AG08395 (cell line): ENCODE data around the gene ALCAM.

Experiments used
- DNase-seq: peaks from one replicate; pipeline ENCODE4 v3.0.0; 2012; ENCODE audit warnings: mixed read lengths, low spot score

The ALCAM gene

DNA sequence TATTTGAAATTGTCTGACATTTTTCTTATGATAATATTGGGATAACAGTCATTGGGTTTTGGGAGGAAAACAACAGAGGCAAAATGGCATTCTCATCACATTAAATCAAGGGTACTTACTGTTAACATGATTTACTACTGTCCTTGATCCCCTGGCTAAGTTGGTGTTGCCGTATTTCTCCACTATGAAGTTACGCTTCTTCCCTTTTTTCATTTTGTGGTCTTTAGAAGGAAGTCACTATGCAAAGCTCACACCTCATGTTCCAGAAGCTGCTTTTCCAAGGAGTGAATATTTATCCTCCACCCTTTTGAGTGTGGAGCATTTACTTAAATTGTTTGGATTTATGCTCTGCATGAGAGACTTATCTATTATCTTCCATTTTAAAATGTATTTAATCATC, 63.7 kb downstream of the ALCAM start:
- DNase-seq = no peak

- DNase-seq = no peak
These were observed 64.5 kb downstream of the ALCAM start for GRCh38 chr3:105431200-105431599.

GRCh38 chr3:105435277-105435676, 68.6 kb downstream of the ALCAM start:
- no peak for DNase-seq

DNA sequence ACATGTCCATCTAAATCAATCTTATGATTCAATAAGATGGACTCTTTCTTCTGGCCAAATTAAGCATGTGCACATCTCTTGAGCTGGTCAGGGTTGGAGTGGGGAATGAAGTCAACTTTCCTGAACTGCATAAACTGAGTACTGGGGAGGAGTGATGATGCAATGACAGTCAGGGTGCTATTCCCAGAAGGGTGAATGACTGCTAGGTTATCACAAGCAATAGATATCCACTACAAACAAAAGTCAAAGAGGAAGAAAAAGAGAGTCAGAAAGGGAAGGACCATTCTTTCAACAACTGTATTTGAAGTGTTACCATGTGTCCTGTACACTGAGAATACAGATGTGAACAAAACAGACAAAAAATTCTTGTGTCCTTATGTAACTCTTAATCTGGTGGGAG, 70.0 kb downstream of the ALCAM start:
- no peak for DNase-seq

- no peak for DNase-seq
These were observed 73.4 kb downstream of the ALCAM start for GRCh38 chr3:105440113-105440512.

GRCh38 chr3:105444725-105445124, 78.0 kb downstream of the ALCAM start:
- DNase-seq = no peak

GRCh38 chr3:105448338-105448982, 81.8 kb downstream of the ALCAM start:
- DNase-seq = peak; percentile 9

GRCh38 chr3:105449414-105449813, 82.7 kb downstream of the ALCAM start:
- DNase-seq = no peak

- DNase-seq = no peak
These were observed 89.3 kb downstream of the ALCAM start for GRCh38 chr3:105456017-105456416.

GRCh38 chr3:105458518-105459215, 92.0 kb downstream of the ALCAM start:
- peak; percentile 57 for DNase-seq

- no peak for DNase-seq
These were observed 93.0 kb downstream of the ALCAM start for GRCh38 chr3:105459566-105460290.

DNA sequence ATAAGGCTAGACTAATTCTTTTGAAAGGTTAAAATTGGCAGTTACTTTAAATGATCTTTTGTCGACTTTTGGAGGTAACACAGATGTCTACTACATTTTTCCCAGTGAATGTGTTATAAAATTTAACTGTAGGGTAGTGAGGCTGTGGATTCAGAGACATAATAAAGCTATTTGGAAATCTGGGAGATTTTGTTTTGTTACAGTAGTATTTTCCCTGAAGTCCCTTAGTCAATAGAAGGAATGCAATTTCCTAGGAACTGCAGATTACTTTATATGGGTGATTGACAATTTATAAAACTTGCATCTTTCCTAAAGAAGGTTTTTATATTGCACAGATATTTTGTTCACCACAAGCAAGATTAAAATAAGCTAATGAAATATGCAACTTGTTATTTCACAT, 96.9 kb downstream of the ALCAM start:
- no peak for DNase-seq

GRCh38 chr3:105465251-105465853, 98.6 kb downstream of the ALCAM start:
- DNase-seq = no peak

- no peak for DNase-seq
These were observed 99.4 kb downstream of the ALCAM start for GRCh38 chr3:105466072-105466471.

DNA sequence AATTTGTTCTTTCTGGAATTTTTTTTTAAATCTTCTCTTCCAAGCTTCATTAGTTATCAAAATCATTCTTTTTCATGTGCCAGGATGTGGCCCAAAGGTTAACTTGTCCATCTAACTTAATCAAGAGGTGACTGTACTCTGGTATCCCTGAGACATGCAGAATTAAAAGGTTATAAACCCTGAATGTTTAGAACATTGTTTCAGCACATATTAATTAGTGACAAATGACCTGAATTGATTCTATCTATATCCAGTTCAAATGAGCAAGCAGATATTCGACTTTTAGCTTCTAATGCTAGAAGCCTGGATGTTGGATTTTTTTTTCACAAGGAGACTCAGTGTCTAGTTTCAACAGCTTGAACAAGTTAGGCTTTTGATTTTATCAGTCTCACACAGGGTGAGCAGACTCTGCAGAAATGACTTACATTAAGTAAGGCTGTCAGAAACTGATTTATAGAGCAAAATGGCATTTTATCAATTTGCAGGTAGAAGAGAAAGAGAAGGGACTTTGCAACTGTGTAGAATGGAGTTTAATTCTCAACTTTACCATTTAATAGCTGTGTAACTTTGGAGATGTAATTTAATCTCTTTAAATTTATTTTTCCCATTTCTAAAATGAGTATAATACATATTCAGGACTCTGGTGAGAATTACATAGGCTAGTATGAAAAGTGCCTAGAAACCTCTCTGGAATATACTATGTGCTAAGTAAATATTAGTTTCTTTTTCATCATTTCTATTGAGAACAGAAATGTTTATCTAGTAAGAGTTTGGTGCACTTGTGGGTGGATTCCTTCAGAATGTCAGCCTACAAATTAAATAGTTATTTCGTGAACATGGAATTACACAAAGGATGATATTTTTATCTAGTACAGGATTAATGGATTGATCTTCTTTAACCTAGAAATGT, 100.0 kb downstream of the ALCAM start:
- DNase-seq = no peak

- DNase-seq = no peak
These were observed 104.1 kb downstream of the ALCAM start for GRCh38 chr3:105470851-105471250.

DNA sequence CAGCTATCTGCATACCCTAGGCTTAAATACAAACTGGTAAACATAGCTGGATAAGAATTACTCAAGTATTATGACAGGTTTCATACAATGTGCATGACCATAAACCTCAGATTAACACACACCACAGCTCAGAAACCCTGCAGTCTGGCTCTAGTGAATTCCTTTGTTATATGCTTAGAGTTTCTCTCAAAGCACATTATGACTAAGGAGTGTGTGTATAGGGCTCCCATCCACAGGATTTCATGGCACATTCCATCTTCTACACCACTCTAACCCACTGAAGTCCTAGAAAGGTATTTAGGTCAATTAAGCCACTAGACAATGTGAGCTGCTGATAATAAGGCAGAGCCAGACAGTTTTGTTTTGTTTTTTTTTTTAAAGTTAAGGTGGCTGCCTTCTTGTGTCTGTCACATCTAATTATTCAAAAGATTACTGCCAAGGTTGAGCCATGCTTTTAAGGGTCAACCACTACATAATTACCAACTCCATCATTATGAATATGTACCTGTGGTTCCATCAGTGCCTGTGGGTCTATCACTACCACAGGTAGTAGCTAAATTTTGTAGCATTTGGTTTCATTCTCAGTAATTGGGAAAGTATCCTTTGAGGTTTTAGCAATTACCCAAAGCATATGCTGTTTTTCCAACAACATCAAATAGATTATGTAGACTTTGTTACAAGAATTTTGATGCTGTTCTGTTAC, 107.0 kb downstream of the ALCAM start:
- DNase-seq = peak; percentile 86

GRCh38 chr3:105480768-105481167, 114.1 kb downstream of the ALCAM start:
- DNase-seq = no peak

DNA sequence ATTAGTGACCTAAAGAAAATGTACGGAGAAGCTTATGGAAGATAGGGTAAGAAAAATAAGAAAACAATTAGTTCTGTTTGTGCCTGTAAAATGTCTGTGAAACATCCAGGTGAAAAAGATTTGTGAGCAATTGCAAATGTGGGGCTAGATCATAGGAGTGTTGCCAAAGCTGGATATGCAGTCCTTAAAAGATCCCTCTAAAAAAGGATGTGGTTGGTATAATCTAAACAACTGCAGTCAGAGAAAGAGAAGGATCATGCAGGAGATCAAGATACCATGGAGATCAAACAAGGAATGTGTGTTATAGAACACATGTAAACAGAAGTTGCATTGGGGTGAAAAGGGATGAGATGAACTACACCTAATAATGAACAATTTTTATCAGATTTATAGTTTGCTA, 116.8 kb downstream of the ALCAM start:
- no peak for DNase-seq

DNA sequence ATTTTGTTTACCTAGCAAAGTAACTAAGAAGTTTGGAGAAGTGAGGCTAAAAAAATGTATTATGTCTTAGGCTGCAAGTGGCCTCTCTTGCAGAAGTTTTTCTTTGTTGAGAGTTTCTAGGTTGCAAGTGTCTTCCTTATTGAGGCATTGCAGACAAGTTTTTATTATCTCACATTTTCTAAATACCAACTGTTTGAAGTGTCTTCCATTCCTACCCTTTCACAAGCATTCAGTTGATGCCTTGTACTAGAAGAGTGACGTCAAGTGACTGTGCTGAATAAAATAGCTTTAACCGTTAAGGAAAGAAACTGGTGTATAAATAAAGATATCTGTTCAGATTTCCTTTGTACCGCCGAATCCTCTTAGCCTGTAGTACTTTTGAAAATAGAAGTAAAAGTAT, 123.3 kb downstream of the ALCAM start:
- DNase-seq = no peak

DNA sequence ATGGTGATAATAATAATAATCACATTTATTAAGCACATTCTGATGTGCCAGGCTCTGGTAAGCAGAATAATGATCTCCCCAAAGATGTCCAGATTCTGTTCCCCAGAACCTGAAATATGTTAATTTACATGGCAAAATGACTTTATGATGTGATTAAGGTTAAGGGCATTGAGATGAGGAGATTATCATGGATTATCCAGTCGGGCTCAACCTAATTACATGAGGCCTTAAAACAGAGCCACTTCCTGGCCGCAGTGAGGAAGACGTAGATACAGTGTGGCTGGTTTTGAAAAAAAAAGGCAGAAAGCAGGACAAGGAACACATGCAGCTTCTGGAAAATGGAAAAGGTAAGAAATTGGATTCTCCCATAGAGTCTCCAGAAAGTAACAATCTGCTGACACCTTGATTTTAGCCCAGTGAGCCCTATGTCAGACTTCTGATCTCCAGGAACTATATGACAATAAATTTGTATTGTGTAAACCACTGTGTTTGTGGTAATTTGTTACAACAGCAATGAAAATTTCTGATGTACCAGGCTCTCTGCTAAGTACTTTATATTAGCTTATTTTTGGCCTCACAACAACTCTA, 126.7 kb downstream of the ALCAM start:
- no peak for DNase-seq
